Omental fat pad (tissue), 4 donors: ENCODE data around the gene PDGFD. TPM values are rescaled to one million over a fixed set of nuclear protein-coding genes. Genes with fewer than 3 reads are reported as not detected.

Experiments
- ATAC-seq: fragments of 150-250 bp; one replicate; pipeline ENCODE4 v1.9.1; 2016; ENCODE audit warnings: mild to moderate bottlenecking, moderate library complexity; ENCODE audit not compliant: low FRiP score
- DNase-seq: peaks from one replicate; pipeline ENCODE4 v3.0.0-alpha.2; 2019; ENCODE audit warnings: low spot score
- CTCF ChIP-seq, 3 donors: fragments of 450-650 bp; IDR thresholded peaks; one replicate each; pipeline ENCODE4 v1.5.1; 2016 to 2017; ENCODE audit warnings: antibody characterized with exemption in 3 of 3, mild to moderate bottlenecking in 3 of 3, moderate library complexity in 2 of 3
- total RNA-seq, 4 donors: library from RNA; depleted of rRNA; stranded (reverse); fragments of >200 nt; gene quantifications; one replicate each; pipeline ENCODE4 v1.1.0, GENCODE V29; 2016

Gene PDGFD
- total RNA-seq, 4 donors from 2014 or later, result 11.3 to 63.1 (median 38.9) TPM

GRCh38 chr11:103895106-103895505 lies 268.8 kb downstream of the PDGFD start:
- ATAC-seq (no peak), DNase-seq (no peak)
- no peak for TF ChIP-seq CTCF (IDR thresholded peaks at IDR 0.05)

- no peak for TF ChIP-seq CTCF (IDR thresholded peaks at IDR 0.05)
- DNase-seq (no peak), ATAC-seq (no peak)
Observed at GRCh38 chr11:103894673-103895072, 269.3 kb downstream of the PDGFD start.

GRCh38 chr11:103894034-103894433 lies 269.9 kb downstream of the PDGFD start:
- no peak for TF ChIP-seq CTCF (IDR thresholded peaks at IDR 0.05)
- DNase-seq (no peak), ATAC-seq (no peak)

- DNase-seq (no peak), ATAC-seq (no peak)
- no peak for TF ChIP-seq CTCF (IDR thresholded peaks at IDR 0.05)
Observed at GRCh38 chr11:103893371-103893770, 270.6 kb downstream of the PDGFD start.

GRCh38 chr11:103892603-103893002 lies 271.3 kb downstream of the PDGFD start:
- no peak for TF ChIP-seq CTCF (IDR thresholded peaks at IDR 0.05)
- no peak for ATAC-seq
- no peak for DNase-seq

- no peak for TF ChIP-seq CTCF (IDR thresholded peaks at IDR 0.05)
- no peak for DNase-seq
- no peak for ATAC-seq
Observed at GRCh38 chr11:103890654-103891053, 273.3 kb downstream of the PDGFD start.

GRCh38 chr11:103889679-103890078 lies 274.3 kb downstream of the PDGFD start:
- no peak for TF ChIP-seq CTCF (IDR thresholded peaks at IDR 0.05)
- ATAC-seq, result no peak
- no peak for DNase-seq
